ENCODE measurements around the gene FZD1. TPM values are rescaled to one million over a fixed set of nuclear protein-coding genes. Genes with fewer than 3 reads are reported as not detected.

FZD1 gene
- total RNA-seq, 1 experiment from 2014 or later, result 1.5 TPM

DNA sequence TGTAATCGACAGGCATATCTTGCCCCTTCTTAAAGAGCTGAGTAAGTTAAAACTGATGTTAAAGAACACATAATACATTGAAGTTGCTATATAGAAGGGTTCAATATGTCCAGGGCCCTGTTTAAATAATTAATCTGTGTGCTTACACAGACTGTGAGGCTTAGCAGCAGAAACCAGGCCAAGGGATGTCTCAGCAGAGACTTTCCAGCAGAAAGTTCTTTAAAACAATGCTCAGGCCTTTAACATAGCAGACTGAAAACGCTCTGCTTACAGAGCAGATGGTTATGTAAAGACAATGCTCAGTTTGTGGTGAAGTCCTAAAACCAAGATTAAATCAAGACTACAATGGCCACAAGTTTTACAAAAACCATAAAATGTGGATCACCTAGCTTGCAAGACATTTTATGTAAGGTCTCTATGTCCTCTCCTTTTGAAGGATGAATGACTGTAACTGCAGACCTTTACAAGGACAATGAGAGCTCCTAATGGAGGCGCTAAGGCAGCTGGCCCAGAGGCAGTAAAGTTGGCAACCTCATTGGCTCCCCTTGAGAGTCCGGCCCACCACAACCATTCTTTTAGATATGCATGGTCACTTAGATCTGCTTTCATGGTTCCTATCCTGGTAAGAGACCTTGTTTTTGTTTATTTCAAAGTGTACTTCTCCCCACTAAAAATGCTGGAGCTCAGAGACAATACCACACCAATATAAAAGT is 56.3 kb downstream of the FZD1 start:
- no peaks in the 10 kb centered on the region; the same call in 1 of the 2 replicates for H3K27me3 ChIP-seq (replicated peaks; ENCODE audit: control insufficient read depth, insufficient read depth, low read length)
- no peak overlapping the region for H3K4me3 ChIP-seq (ENCODE audit: low read depth, low read length)
- H3K36me3 ChIP-seq (ENCODE audit: control insufficient read depth, insufficient read depth, low read length), result no peaks in the 10 kb centered on the region
- no peaks in the 10 kb centered on the region for H3K4me1 ChIP-seq
- DNase-seq, result no peak
- Mint-ChIP-seq H3K4me3 (ENCODE audit: unreplicated experiment) (no peak overlapping the region), H3K27me3 (ENCODE audit: insufficient read depth, unreplicated experiment) (peaks cover 8% of the 10 kb centered on the region), H3K36me3 (ENCODE audit: insufficient read depth, unreplicated experiment) (no peaks in the 10 kb centered on the region), H3K4me1 (ENCODE audit: low read depth, unreplicated experiment) (no peaks in the 10 kb centered on the region), H3K27ac (ENCODE audit: unreplicated experiment) (no peak overlapping the region), H3K9me3 (ENCODE audit: unreplicated experiment) (no peaks in the 10 kb centered on the region)
- no peaks in the 10 kb centered on the region for H3K9me3 ChIP-seq
- intact Hi-C loops (cut with micrococcal nuclease; ENCODE audit: unreplicated experiment), result no loop called here
- no TSS peak for BruUV-seq (replicated peaks)
- ChIA-PET CTCF (no interaction called here), POLR2A (no interaction called here)
- TF ChIP-seq, protein P1, sequence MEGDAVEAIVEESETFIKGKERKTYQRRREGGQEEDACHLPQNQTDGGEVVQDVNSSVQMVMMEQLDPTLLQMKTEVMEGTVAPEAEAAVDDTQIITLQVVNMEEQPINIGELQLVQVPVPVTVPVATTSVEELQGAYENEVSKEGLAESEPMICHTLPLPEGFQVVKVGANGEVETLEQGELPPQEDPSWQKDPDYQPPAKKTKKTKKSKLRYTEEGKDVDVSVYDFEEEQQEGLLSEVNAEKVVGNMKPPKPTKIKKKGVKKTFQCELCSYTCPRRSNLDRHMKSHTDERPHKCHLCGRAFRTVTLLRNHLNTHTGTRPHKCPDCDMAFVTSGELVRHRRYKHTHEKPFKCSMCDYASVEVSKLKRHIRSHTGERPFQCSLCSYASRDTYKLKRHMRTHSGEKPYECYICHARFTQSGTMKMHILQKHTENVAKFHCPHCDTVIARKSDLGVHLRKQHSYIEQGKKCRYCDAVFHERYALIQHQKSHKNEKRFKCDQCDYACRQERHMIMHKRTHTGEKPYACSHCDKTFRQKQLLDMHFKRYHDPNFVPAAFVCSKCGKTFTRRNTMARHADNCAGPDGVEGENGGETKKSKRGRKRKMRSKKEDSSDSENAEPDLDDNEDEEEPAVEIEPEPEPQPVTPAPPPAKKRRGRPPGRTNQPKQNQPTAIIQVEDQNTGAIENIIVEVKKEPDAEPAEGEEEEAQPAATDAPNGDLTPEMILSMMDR (IDR thresholded peaks at IDR 0.05; ENCODE audit: insufficient read depth in 1 of 2, low read depth in 1 of 2, low read length in 1 of 2, severe bottlenecking in 1 of 2, unreplicated experiment in 1 of 2), result no peak

Measured in Caco-2 (cell line).